GM10266 (cell line): ENCODE results near the gene COL18A1.

Experiments used
- DNase-seq: peaks from one replicate; pipeline ENCODE4 v3.0.0; 2012; ENCODE audit errors: extremely low spot score
- TF ChIP-seq, protein P1 (sequence below): IDR thresholded peaks from 2 replicates; pipeline ENCODE4 v1.5.1; 2012; ENCODE audit warnings: mild to moderate bottlenecking, low read depth; ENCODE audit not compliant: control insufficient read depth, insufficient read depth; ENCODE audit errors: missing control alignments

COL18A1 gene

GRCh38 chr21:45445369-45445768, 40.4 kb downstream of the COL18A1 start:
- TF ChIP-seq, protein P1, sequence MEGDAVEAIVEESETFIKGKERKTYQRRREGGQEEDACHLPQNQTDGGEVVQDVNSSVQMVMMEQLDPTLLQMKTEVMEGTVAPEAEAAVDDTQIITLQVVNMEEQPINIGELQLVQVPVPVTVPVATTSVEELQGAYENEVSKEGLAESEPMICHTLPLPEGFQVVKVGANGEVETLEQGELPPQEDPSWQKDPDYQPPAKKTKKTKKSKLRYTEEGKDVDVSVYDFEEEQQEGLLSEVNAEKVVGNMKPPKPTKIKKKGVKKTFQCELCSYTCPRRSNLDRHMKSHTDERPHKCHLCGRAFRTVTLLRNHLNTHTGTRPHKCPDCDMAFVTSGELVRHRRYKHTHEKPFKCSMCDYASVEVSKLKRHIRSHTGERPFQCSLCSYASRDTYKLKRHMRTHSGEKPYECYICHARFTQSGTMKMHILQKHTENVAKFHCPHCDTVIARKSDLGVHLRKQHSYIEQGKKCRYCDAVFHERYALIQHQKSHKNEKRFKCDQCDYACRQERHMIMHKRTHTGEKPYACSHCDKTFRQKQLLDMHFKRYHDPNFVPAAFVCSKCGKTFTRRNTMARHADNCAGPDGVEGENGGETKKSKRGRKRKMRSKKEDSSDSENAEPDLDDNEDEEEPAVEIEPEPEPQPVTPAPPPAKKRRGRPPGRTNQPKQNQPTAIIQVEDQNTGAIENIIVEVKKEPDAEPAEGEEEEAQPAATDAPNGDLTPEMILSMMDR, result no peak
- DNase-seq, result no peak

DNA sequence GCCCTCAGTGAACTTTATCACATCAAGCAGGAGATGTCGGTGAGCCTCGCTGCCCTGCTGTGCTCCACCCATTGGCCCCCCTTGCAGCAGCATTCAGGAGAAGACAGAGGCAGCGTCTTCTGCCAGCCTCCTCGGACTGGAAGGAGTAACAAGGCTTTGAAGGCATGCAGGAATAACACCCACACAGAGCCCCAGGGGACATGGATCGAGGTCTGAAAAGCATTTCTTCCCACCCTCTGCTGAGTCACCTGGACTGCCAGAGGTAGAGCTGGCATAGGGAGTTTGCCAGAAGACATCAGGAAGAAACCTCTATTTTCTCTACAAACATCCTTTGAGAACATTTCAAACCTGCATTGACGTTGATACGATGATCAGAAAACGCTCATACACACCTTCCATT, 42.9 kb downstream of the COL18A1 start:
- DNase-seq, result no peak
- TF ChIP-seq, protein P1, result no peak

DNA sequence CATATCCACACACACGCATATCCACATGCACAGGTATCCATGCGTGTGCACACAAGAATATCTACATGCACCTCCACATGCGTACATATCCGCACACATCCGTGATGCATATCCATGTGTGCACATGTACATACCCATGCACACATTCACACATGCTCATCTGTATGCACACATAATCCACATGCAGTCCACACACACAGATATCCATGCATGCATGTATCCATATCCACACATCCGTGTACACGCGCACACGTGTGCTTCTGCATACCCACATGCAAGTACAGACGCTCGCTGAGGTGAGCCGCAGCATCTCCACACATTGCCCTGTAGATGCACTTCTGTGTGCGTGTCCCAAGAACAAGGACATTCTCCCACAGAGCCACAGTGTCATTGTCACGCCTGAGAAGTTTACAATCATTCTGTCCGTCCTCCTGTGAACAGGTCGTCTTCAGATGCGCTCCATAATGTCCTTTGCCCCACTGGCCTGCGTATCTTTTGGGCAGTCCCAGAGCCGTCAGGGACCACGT, 43.4 kb downstream of the COL18A1 start:
- DNase-seq, result no peak

DNA sequence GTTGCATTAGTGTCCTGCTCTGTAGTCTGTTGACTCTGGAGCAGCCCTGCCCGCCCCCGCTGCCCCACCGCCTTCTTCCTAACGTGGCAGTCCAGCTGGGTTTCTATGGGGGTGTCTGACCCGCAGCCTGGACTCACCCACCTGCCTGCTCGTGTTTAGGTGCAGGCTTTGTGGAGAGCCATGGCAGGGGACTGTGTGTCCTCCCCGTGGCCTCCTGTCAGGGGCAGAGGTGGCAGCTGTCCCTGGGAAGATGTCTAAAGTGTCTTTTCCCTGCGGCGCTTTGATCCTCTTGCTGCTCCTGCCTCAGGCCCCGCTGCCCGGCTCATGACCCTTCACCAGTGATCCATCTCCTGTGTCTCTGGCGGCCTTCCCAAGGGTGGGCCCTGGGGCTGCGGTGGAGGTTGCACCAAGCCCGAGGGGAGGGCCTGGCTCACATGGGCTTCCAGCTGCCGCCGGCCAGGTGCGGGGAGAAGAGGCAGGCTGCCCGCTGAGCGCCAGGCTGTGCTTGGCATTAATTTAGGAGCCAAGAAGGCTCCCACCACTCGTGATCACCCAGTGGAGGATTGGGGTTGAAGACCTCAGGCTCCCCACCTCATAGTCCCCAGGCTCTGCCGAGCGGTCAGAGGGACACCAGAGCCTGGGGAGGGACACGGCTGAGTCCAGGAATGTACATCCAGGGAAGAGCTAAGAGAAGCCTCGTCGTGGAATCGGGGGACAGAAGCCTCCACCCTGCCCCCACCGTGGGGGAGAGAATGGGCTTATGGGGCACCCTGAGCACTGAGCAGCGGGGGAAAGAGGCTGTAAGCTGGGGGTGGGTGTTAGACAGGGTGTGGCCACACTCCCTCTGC, 44.1 kb downstream of the COL18A1 start:
- no peak for DNase-seq
- TF ChIP-seq, protein P1, result no peak

More for the DNA sequence above, 43.4 kb downstream of the COL18A1 start:
- TF ChIP-seq, protein P1, result no peak

GRCh38 chr21:45449658-45450422, 44.9 kb downstream of the COL18A1 start:
- TF ChIP-seq, protein P1, result no peak
- no peak for DNase-seq

DNA sequence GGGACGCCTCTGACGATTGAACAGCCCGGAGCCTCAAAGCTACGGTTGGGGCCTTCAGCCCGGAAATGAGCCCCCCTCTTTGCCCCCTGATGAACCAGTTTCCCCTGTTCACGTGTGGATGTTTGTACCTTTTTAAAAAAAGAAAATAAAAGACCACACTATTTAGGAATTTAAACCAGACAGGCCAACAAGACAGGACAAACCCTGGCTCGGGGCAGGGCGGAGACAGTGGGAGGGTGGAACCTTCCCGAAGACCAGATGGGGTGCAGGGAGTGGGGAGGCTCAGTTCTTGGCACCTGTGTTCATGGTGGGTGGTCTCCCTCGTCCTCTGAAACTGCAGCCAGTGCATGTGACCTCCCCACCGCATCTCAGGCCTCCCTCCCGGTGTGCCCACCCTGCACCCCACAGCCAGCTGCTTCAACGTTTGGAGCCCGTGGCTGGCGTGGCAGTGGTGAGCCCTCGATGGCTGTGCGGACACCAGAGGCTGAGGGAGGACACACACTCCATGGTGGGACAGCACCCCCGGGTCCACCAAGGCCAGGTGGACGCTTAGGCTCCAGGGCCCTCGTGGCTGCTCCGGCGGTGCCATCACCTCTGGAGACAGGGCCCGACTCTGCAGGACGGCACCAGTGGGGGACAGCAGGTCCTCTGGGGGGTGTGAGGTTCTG, 45.6 kb downstream of the COL18A1 start:
- no peak for DNase-seq
- TF ChIP-seq, protein P1, result no peak
